Ecto neural progenitor cell (in vitro differentiated cells): ENCODE data around the gene OMG.
"Not testable (repeated sequence)": the region's sequence is repeated elsewhere in the genome, so short reads cannot be mapped to it uniquely, and the experiment has no call there.

Experiments used
- DNase-seq: peaks from one replicate; pipeline ENCODE4 v3.0.0-alpha.2; 2018; ENCODE audit warnings: low spot score

The OMG gene

DNA sequence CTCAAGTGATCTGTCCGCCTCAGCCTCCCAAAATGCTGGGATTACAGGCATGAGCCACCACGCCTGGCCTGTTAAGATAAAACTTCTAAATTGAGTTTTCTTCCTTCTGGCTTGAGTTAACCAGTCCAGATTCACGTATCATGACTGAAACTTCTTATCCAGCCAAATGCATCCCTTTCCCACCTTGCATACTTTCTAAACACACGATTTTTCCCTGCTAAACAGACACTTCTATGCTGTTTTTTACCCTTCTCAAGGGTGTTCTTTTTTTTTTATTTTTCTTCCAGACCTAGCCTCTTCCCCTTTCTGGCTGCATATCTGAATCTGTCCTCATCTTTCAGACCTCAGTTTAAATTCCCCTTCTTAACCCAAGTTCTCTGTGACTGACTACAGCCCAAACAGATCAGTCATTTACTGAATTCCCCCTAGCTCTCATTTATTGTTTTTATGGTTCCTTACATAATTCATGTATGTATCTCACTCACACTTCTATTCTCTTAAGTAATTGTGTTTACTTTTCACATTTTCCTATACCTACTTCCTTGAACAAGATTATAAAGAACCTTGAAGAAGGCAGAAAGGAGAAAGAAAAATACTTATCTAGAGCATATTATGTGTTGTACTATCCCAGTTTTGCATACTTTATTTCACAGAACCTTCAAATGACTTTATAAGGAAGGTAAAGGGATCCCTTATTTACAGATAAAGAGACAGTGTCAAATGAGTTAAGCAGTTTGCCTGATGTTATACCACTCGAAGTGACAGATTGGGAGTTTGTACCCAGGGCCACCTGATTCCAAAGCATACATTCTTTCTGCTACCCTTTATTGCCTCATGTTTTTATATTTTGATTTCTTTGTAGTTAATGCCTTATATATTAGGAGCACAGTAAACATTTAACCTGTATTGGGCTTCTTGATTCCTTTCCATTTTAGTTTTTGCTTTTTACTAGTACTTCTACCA, 11.6 kb upstream of the OMG start:
- DNase-seq: no peak

GRCh38 chr17:31307640-31308039, 10.6 kb upstream of the OMG start:
- no peak for DNase-seq

- DNase-seq: no peak
Measured at GRCh38 chr17:31299624-31300023, 2.6 kb upstream of the OMG start.

DNA sequence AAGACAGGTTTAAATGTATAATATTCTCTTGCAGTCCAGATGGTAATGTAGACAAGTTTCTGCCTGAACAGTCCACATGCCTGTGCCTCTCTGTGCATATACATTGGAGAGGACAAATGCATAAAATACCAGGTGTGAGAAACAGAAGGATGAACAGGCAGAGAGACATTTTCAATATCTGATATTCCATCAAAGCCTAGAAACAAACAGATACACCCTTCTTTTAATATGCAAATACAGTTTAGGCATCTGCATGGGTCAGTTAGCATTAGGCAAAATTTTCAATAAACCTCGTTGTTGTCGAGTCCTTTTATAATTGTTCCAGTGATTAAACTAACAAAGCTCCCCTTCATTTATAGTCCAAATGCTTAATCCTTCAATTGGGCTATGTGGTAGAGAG, 897 bp downstream of the OMG start:
- no peak for DNase-seq

- DNase-seq: no peak
Measured at GRCh38 chr17:31295489-31295871, 1.6 kb downstream of the OMG start.

DNA sequence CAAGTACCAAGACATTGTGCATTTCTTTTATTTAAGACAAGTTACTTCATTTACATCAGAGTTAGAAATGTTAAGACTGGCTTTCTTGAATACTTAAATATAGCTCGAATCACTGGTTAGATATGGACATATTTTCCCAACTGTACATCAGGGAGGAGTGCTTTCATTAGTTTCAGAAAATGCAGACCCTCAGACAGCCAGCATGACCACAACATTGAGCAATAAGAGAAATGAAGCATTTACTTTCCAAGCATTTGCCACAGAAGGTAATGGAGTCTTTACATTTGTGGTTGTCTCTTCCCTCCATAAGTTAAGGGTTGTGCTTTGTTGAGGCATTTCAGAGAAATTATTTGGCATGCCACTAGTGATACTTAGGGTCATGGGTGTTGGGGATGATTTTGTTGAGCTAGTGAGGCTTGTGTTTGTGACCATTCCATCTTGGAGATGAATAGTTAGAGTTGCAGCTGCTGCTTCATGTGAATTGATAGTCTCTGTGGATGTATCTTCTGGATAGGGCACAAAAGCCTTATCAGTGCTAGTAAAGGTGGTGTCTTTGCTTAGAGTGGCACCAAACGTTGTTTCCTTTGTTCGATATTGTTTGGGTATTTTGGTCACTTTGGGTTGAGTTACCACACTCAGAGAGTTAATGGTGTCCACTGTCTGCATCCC, 2.1 kb downstream of the OMG start:
- no peak for DNase-seq

- DNase-seq: no peak
Measured at GRCh38 chr17:31294231-31294630, 2.8 kb downstream of the OMG start.

DNA sequence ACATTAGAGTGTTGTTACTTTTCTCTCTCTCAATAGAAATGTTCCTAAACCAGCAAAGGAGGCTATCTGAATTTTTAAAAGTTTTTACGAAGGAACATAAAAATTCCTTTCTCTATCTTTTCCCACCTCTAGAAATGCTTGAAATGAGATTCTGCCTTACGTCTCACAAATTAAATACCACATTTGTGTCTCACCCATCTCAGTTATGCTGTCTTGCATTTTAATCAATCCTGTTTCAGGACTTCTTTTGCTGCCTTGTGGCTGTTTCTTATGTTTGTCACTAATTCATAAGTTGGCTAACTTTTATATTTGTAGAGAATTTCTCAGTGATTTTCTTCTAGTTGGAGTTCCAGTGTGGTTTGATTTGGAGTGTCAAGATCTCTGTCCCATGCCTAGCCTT, 3.5 kb downstream of the OMG start:
- no peak for DNase-seq

DNA sequence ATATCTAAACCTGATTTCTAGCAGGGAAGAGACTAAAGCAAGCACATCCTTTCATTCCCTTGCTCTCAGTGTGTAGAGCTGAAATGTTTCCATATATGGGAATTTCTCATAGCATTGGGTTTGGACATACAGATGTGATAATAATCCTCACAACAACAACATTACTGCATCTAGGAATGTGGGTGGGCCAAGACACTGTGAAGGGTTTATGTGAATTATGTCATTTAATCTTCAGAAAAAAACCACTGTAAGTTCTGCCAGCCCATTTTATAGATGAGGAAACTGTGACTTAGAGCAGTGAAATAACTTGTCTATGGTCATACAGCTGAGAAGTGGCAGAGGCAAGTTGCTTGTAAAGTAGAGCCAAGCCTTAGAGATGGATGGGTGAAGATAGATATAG, 5.2 kb downstream of the OMG start:
- no peak for DNase-seq

- DNase-seq: no peak
Measured at GRCh38 chr17:31289790-31290189, 7.2 kb downstream of the OMG start.

GRCh38 chr17:31287932-31288331, 9.1 kb downstream of the OMG start:
- DNase-seq: not testable (repeated sequence)

DNA sequence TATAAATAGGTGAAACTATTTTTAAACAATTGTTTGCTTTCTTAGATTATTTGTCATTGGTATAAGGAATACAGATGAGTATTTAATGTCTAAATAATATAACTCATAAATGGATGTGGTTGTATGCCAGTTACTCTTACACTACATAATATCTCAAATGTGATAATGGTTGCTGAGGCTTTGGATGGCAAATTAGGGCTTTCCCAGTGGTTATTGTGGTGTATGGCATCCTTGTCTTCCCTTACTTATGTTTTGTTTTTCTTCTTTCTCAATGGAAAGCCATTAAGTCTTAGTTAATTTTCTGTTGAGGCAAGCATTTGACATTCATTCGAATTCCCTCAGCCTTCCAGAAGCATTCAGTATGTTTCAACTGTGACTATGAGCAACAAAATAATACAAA, 10.5 kb downstream of the OMG start:
- DNase-seq: no peak

GRCh38 chr17:31283841-31284240, 13.2 kb downstream of the OMG start:
- no peak for DNase-seq

DNA sequence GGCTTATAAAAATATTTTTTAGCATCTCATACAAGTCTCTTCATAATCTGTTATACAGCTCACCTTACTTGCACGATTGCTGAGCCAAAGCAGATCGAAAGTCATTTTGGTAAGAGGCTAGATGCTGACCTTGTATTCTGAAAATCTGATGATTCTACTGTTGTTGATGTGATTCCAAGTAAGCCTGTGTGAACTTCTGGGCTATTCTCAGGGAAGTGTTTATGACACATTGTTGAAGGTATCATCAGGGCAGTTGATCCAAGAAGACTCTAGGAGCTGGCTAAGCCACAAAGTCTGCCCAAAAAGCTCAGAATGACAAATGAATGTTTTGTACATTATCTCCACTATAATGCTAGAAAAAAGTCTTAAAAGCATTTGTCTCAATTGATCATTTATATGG, 16.0 kb downstream of the OMG start:
- DNase-seq: no peak

GRCh38 chr17:31279401-31279800, 17.6 kb downstream of the OMG start:
- no peak for DNase-seq

- DNase-seq: no peak
Measured at GRCh38 chr17:31275116-31275515, 21.9 kb downstream of the OMG start.

- no peak for DNase-seq
Measured at GRCh38 chr17:31274252-31274651, 22.8 kb downstream of the OMG start.

- DNase-seq: no peak
Measured at GRCh38 chr17:31273516-31273915, 23.5 kb downstream of the OMG start.

GRCh38 chr17:31272803-31273202, 24.2 kb downstream of the OMG start:
- no peak for DNase-seq

DNA sequence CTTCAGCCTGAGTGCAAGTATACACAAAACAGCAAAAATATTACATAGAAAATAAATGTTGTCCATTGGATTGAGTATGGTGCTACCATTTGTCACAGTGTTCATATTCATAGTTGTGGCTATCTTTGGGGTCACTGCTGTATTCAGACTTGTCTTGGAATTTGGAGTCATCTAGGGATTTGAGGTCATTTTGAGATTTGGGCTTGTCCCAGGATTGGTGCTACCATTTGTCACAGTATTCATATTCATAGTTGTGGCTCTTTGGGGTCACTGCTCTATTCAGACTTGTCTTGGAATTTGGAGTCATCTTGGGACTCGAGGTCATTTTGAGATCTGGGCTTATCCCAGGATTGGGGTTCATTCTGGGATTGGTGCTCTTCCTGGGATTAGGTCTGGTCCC, 24.8 kb downstream of the OMG start:
- no peak for DNase-seq

GRCh38 chr17:31269578-31269983, 27.5 kb downstream of the OMG start:
- peak; percentile 63 for DNase-seq

GRCh38 chr17:31269036-31269577, 27.9 kb downstream of the OMG start:
- no peak for DNase-seq

DNA sequence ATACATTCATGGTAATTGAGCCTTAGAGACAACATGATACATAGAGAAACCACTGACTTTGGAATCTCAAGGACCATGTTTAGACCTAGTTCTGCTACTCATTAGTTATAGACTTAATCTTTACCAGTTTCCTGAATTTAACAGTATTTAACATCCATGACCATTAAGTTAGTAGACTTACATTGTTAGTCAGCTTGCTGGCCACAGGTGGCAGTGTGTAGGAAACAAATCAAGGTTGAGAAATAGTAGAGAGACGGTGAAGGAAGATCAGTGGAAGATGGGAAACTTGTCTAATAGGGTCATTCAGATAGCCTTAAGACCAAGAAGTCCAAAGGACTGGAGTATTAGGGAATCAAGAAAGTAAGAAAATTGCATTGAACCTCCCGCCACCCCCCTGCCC, 31.0 kb downstream of the OMG start:
- no peak for DNase-seq
